GM12801 (cell line): ENCODE data around the gene PJVK.

ENCODE experiments used
- TF ChIP-seq, protein P1 (sequence below): IDR thresholded peaks from one replicate; pipeline ENCODE4 v1.5.1; 2011; ENCODE audit warnings: control low read depth; ENCODE audit not compliant: insufficient read length; ENCODE audit errors: extremely low read depth

The PJVK gene

DNA sequence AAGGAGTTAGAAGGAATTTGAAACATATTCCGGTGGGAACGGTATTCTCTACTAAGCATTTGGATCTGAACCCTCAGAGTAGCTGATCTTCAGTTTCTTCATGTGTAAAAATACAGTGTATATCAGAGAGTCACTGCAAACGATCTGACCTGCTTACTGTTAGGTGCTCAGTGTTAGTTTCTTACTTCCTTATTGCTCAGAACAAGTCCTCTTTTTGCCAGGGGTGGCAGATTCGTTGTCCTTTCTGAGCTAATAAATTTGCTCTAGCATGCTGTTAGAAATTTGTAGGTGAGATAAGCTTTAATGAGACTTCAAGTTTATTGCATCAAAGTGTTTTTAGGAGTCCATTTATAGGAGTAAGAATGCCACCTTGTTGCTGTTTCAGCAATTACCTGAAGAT lies 44.9 kb downstream of the PJVK start:
- TF ChIP-seq, protein P1, sequence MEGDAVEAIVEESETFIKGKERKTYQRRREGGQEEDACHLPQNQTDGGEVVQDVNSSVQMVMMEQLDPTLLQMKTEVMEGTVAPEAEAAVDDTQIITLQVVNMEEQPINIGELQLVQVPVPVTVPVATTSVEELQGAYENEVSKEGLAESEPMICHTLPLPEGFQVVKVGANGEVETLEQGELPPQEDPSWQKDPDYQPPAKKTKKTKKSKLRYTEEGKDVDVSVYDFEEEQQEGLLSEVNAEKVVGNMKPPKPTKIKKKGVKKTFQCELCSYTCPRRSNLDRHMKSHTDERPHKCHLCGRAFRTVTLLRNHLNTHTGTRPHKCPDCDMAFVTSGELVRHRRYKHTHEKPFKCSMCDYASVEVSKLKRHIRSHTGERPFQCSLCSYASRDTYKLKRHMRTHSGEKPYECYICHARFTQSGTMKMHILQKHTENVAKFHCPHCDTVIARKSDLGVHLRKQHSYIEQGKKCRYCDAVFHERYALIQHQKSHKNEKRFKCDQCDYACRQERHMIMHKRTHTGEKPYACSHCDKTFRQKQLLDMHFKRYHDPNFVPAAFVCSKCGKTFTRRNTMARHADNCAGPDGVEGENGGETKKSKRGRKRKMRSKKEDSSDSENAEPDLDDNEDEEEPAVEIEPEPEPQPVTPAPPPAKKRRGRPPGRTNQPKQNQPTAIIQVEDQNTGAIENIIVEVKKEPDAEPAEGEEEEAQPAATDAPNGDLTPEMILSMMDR, result no peak

DNA sequence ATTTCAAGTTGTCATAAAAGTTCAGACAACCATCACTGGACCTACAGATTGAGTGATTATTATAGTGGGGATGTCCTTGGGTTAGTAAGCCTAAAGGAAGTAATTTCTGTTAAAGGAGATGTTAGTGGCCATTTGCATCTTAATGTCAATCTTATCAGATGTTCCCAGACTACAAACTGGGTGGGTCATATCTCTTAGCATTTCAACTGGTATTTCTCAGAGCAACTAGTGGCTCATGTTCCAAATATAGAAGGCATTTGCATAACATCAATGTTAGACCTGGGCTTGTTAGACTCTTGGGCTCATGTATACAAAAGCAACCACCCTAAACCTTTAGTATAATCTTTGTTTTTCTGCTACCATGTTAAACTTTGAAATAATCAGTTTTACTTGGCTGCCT lies 47.0 kb downstream of the PJVK start:
- TF ChIP-seq, protein P1, result no peak

DNA sequence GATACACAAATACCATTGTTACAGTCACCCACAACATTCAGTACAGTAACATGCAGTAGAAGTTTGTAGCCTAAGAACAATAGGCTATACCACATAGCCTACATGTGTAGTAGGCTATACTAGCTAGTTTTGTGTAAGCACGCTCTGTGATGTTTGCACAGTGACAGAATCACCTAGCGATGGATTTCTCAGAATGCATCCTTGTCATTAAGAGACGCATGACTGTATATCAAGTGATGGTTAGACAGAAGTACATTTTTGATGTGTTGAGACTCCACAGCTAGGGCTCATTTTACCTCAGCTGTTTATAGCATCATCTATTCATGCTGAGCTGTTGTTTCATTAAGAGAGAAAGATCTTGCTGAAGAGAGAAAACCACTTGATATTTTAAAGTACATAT lies 48.5 kb downstream of the PJVK start:
- TF ChIP-seq, protein P1, result no peak

DNA sequence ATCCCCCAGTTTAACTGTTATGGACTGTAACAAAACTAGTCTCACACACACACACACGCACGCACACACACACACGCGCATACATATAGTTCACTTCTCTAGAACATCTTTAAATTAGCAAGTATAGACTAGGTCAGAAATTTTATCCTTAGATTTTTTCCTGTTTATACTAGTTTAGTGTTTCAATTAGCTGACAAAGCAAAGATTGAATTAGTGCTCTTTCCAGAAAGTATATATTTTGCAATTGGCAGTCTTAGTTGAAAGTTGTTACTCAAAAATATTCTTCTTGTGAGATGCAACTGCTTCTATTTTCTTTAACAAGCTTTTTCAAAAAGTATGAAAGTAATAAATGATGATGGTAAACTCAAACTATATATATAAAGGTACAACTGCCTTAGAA lies 51.6 kb downstream of the PJVK start:
- TF ChIP-seq, protein P1, result no peak

DNA sequence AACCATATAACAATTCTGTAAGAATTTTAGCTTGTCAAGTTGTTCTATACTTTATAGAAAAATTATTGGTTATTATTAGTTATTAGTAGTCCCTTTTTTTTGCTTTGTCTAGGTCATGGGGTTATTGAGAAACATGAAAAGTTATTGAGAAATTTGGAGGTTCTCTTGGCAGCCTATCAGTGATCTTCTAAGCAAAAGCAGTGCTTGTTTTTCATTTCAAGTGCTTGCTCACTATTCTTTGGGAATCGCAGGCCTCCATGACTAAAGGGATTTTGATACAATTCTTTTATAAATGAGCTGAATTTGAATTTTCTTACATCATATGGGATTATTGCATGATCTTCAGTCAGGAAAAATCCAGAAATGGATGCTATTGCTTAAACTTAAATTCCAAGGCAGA lies 54.9 kb downstream of the PJVK start:
- TF ChIP-seq, protein P1, result no peak

DNA sequence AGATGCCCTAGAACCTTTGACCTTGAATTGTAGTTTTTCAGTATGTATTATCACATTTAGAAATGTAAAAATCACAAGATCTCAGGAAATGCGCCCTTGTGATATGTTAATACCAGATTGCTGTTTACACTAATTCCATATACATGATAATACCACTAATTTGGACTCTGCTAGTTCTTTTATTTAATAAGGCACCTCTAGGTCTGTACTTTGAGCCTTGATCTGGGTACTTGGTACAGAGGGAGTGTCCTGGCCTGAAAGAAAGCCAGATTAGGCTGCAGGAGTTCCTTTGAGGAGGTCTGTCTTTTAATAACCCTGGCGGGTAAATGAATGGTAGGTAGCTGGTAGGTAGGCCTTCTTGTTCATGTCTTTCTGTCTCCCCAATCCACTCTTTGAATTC lies 55.3 kb downstream of the PJVK start:
- TF ChIP-seq, protein P1, result no peak

DNA sequence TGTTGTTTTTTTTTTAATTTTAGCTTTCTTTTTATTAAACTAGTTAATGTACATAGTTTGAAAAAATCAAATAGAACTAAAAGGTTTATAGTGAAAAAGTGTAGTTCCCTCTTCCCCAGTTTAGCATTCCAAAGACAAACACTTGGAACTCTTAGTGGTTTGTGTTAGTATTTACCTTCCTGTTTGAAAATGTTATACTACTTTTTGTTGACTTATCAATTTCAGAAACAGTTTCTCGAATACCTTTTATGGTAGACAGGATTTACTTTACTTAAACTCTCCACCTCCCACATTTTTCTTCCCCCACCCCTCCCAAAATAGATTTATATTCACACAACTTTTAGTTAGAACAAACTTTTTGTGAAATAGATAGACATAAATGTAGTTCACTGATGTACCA lies 55.8 kb downstream of the PJVK start:
- TF ChIP-seq, protein P1, result no peak

DNA sequence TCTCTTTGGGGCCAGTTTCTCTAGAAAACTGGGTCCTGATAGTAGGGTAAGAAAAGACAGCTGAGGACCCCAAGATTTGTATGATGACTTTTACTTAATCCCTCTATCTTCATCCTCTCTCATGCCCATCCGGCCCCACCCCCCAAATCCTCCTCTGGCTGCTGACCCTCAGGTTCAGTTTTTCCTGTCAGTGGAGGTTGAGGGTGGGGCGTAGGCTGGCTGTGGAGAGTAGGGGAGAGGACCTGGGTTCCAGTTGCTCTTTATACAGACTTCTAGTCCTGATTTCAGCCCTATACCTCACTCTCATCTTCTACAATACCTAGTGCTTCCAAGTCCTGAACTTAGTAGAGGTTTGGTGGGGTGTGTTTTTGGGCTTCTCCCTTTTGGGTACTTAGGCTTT lies 57.5 kb downstream of the PJVK start:
- TF ChIP-seq, protein P1, result no peak
